H1 (cell line): ENCODE results near the gene ZNF598. TPM values are rescaled to one million over a fixed set of nuclear protein-coding genes. Genes with fewer than 3 reads are reported as not detected.

ENCODE experiments used
- CBX8 ChIP-seq: fragments of 300-800, 300-1000 bp; sonication (generic); IDR thresholded peaks from 2 replicates; pipeline ENCODE4 v1.7.1; 2016; ENCODE audit warnings: low read depth, low read length, borderline replicate concordance
- GTF2F1 ChIP-seq: IDR thresholded peaks from 2 replicates; pipeline ENCODE4 v1.6.1; 2012; ENCODE audit warnings: low read depth, low read length, improper control_type of control experiment, borderline replicate concordance
- KDM1A ChIP-seq: fragments of 200-600, 300-600 bp; sonication (generic); IDR thresholded peaks from 2 replicates; pipeline ENCODE4 v1.7.1; 2016; ENCODE audit warnings: mild to moderate bottlenecking, low read length, borderline replicate concordance
- polyA plus RNA-seq, 7 experiments: library from polyadenylated mRNA; depleted of rRNA in 3 of 7; stranded (reverse) in 5 of 7; unstranded in 2 of 7; fragments of >200 nt in 5 of 7; fragments of 200-250 nt in 2 of 7; gene quantifications; 1 replicate in 5 of 7; 2 replicates in 1 of 7; 4 replicates in 1 of 7; pipeline versions ENCODE4 v1.2.1 to v1.2.3, GENCODE V29; 2011 to 2013; ENCODE audit warnings: missing spikeins in 2 of 7, mixed read lengths in 2 of 7
- total RNA-seq: library from RNA; stranded (reverse); fragmentation: NEBNext Ultra II Directional; extraction: Animal tissue kit (Norgen Biotek cat#: 25700); gene quantifications from 2 replicates; pipeline ENCODE4 v1.2.1, GENCODE V29; 2021

ZNF598 gene
- total and polyA plus RNA-seq, 2 of the 8 experiments (the other 6 are each of a cell fraction or from before 2014, with no cell fraction given), result 29.3 to 47.6 TPM

DNA sequence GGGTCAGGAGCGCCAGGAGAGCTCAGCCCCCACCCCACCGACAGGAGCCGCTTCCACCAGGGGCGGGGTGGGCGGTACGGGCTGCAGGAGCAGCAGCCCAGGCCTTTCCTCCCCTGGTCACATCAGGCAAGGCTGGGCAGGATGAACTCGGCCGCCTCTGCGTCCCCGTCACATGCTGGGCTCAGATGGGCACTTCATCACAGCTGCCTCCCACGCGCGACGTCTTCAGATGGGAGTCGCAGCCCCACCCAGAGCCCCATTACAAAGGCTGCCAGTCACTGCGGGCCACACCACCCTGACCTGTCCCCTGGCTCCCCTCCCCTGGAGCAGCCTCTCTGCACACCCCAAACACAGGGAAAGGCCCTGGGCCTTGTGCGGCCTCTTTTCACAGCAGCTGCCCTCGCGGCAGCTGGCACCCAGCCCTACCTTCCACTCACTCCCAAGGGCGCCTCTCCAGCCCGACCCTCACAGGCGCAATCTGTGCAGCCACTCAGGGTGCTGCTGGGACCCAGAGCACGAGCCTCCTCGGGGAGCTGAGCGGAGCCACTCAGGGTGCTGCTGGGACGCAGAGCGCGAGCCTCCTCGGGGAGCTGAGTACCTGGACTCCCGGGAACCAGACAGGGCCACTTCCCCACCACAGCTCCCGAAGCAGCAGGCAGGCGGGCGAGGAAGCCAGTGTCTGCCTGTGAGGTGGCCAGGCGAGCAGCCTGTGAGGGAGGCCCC lies 4.7 kb downstream of the ZNF598 start (continued):
- TF ChIP-seq CBX8, result no peak
- no peak for TF ChIP-seq GTF2F1
- no peak for TF ChIP-seq KDM1A
- TF ChIP-seq, all 59 proteins: peak for 0
